Vagina (tissue), 2 donors: ENCODE data around the gene BNC1.

Experiments
- CTCF ChIP-seq, 3 experiments: fragments of 450-650 bp in 2 of 3; fragments of 200-600 bp in 1 of 3; sonication (generic) in 1 of 3; IDR thresholded peaks; one replicate each; pipeline ENCODE4 v1.5.1; 2017 to 2019; ENCODE audit warnings: antibody characterized with exemption in 3 of 3, mild to moderate bottlenecking in 2 of 3, moderate library complexity in 2 of 3
- POLR2AphosphoS5 ChIP-seq, 2 donors: sonication (generic); formaldehyde crosslinking; IDR thresholded peaks; one replicate each; pipeline ENCODE4 v1.9.0; 2017; ENCODE audit warnings: antibody characterized with exemption in 2 of 2, mild to moderate bottlenecking in 2 of 2, low read depth in 1 of 2; ENCODE audit not compliant: insufficient read depth in 1 of 2

GRCh38 chr15:83320404-83320803, 35.9 kb upstream of the BNC1 start:
- TF ChIP-seq POLR2AphosphoS5 (IDR thresholded peaks at IDR 0.05; ENCODE audit: insufficient read depth in 1 of 2, low read depth in 1 of 2) (no peak), CTCF (IDR thresholded peaks at IDR 0.05) (no peak)
